GM18517 (cell line): Measurements from ENCODE around the gene IFNW1.

Source experiments
- ATAC-seq: cut with Tn5 transposase; IDR thresholded peaks from one replicate; pipeline ENCODE4 v1.9.1; 2021; ENCODE audit warnings: mild to moderate bottlenecking, moderate library complexity; ENCODE audit not compliant: unreplicated experiment

Gene IFNW1

GRCh38 chr9:21110708-21111576 is 30.7 kb downstream of the IFNW1 start:
- peak; percentile 93 for ATAC-seq

- ATAC-seq = no peak
These were observed 36.8 kb downstream of the IFNW1 start for GRCh38 chr9:21104787-21105186.

- no peak for ATAC-seq
These were observed 39.3 kb downstream of the IFNW1 start for GRCh38 chr9:21102305-21102704.

GRCh38 chr9:21097817-21098216 is 43.8 kb downstream of the IFNW1 start:
- no peak for ATAC-seq

GRCh38 chr9:21096901-21097255 is 44.8 kb downstream of the IFNW1 start:
- no peak for ATAC-seq

- ATAC-seq = peak; percentile 96
These were observed 45.3 kb downstream of the IFNW1 start for GRCh38 chr9:21096172-21096900.

- ATAC-seq = no peak
These were observed 46.1 kb downstream of the IFNW1 start for GRCh38 chr9:21095561-21095960.
